GM23338 (cell line): ENCODE results near the gene SEC23A. TPM values are rescaled to one million over a fixed set of nuclear protein-coding genes. Genes with fewer than 3 reads are reported as not detected.
A peak's percentile ranks its signal among the peaks of the same experiment; 100 is the strongest.

Source experiments
- ATAC-seq: fragments of 200-7000 bp; cut with Tn5 transposase; 3 replicates; pipeline ENCODE4 v1.9.1; 2020
- DNase-seq: peaks from one replicate; pipeline ENCODE4 v3.0.0-alpha.2; 2015; ENCODE audit warnings: low spot score
- H2AFZ ChIP-seq: fragments of 200-600 bp; sonication (generic); 2 replicates; pipeline ENCODE4 v1.8.0; 2016; ENCODE audit warnings: antibody characterized with exemption, mild to moderate bottlenecking, moderate library complexity
- H3F3A ChIP-seq: fragments of 200-600 bp; sonication (generic); replicated peaks from 2 replicates; pipeline ENCODE4 v1.8.0; 2017; ENCODE audit warnings: antibody characterized with exemption, mixed run types, low read depth
- H3K27ac ChIP-seq: fragments of 200-600 bp; sonication (generic); 2 replicates; pipeline ENCODE4 v1.6.1; 2016; ENCODE audit warnings: low read depth
- H3K27me3 ChIP-seq: fragments of 200-600 bp; sonication (generic); 2 replicates; pipeline ENCODE4 v1.8.0; 2016; ENCODE audit warnings: mild to moderate bottlenecking, mixed run types, moderate library complexity; ENCODE audit not compliant: insufficient read depth
- H3K36me3 ChIP-seq: fragments of 200-600 bp; sonication (generic); 2 replicates; pipeline ENCODE4 v1.8.0; 2016; ENCODE audit warnings: mild to moderate bottlenecking; ENCODE audit not compliant: insufficient read depth
- H3K4me1 ChIP-seq: fragments of 200-600 bp; sonication (generic); 2 replicates; pipeline ENCODE4 v1.8.0; 2016; ENCODE audit warnings: mild to moderate bottlenecking, moderate library complexity; ENCODE audit not compliant: insufficient read depth
- H3K4me2 ChIP-seq: fragments of 200-600 bp; sonication (generic); 2 replicates; pipeline ENCODE4 v1.7.1; 2017; ENCODE audit warnings: mixed run types
- H3K4me3 ChIP-seq: fragments of 200-600 bp; sonication (generic); 2 replicates; pipeline ENCODE4 v1.6.1; 2016; ENCODE audit warnings: mixed run types
- H3K79me2 ChIP-seq: fragments of 200-600 bp; sonication (generic); replicated peaks from 2 replicates; pipeline ENCODE4 v1.8.0; 2017; ENCODE audit warnings: mild to moderate bottlenecking; ENCODE audit not compliant: insufficient read depth
- H3K9me2 ChIP-seq: fragments of 200-600 bp; sonication (generic); 2 replicates; pipeline ENCODE4 v1.8.0; 2017; ENCODE audit not compliant: insufficient read depth
- H4K20me1 ChIP-seq: fragments of 200-600 bp; sonication (generic); replicated peaks from 2 replicates; pipeline ENCODE4 v1.8.0; 2017; ENCODE audit warnings: mild to moderate bottlenecking; ENCODE audit not compliant: insufficient read depth
- H3K27ac Mint-ChIP-seq: 2 replicates; pipeline ENCODE4 v1.8.0; 2020; ENCODE audit warnings: inconsistent platforms, mild to moderate bottlenecking, moderate library complexity, mixed read lengths
- H3K27me3 Mint-ChIP-seq: 3 replicates; pipeline ENCODE4 v1.8.0; 2022; ENCODE audit warnings: low read depth, mild to moderate bottlenecking, moderate library complexity, mixed read lengths, inconsistent platforms; ENCODE audit not compliant: insufficient read depth, poor library complexity
- H3K36me3 Mint-ChIP-seq: 3 replicates; pipeline ENCODE4 v1.8.0; 2021; ENCODE audit warnings: low read depth, mild to moderate bottlenecking, inconsistent platforms, moderate library complexity, mixed read lengths
- H3K4me1 Mint-ChIP-seq: 3 replicates; pipeline ENCODE4 v1.8.0; 2020; ENCODE audit warnings: mild to moderate bottlenecking, inconsistent platforms, mixed read lengths
- H3K4me3 Mint-ChIP-seq: 3 replicates; pipeline ENCODE4 v1.8.0; 2021; ENCODE audit warnings: moderate library complexity, mild to moderate bottlenecking, inconsistent platforms, mixed read lengths
- H3K9me3 Mint-ChIP-seq: 3 replicates; pipeline ENCODE4 v1.8.0; 2020; ENCODE audit warnings: moderate library complexity, mild to moderate bottlenecking, inconsistent platforms, mixed read lengths
- CREB1 ChIP-seq: fragments of 250-450 bp; sonication (Bioruptor Pico); IDR thresholded peaks from 2 replicates; pipeline ENCODE4 v1.5.0; 2020; ENCODE audit warnings: low read depth, mild to moderate bottlenecking, moderate library complexity
- NANOG ChIP-seq: IDR thresholded peaks from 2 replicates; pipeline ENCODE4 v1.6.1; 2016; ENCODE audit warnings: antibody characterized with exemption, borderline replicate concordance
- POLR2AphosphoS5 ChIP-seq: IDR thresholded peaks from 2 replicates; pipeline ENCODE4 v1.6.1; 2016; ENCODE audit warnings: antibody characterized with exemption, low read depth
- ZNF114 ChIP-seq: fragments of 250-450 bp; sonication (Bioruptor Pico); IDR thresholded peaks from 2 replicates; pipeline ENCODE4 v1.5.0; 2020; ENCODE audit warnings: mild to moderate bottlenecking, moderate library complexity
- ZNF331 ChIP-seq: fragments of 250-450 bp; sonication (Bioruptor Pico); IDR thresholded peaks from 2 replicates; pipeline ENCODE4 v1.5.0; 2020; ENCODE audit warnings: low read depth, mild to moderate bottlenecking, moderate library complexity
- polyA plus RNA-seq: library from polyadenylated mRNA; unstranded; fragments of >200 nt; fragmentation: Nextera tagmentation; extraction: Ambion mirVana; gene quantifications from 2 replicates; pipeline ENCODE4 v1.2.1, GENCODE V29; 2016
- total RNA-seq: library from RNA; depleted of rRNA; stranded (reverse); fragments of >200 nt; shearing (Covaris generic); gene quantifications from 2 replicates; pipeline ENCODE4 v1.2.3, GENCODE V29; 2014
- TF ChIP-seq, protein P1 (sequence below): IDR thresholded peaks from 2 replicates; pipeline ENCODE4 v1.6.1; 2016; ENCODE audit warnings: antibody characterized with exemption
- TF ChIP-seq, protein P2 (sequence below): IDR thresholded peaks from one replicate; pipeline ENCODE4 v1.6.1; 2018; ENCODE audit warnings: antibody characterized with exemption; ENCODE audit not compliant: unreplicated experiment
- TF ChIP-seq, protein P3 (sequence below): fragments of 250-450 bp; sonication (Bioruptor Pico); IDR thresholded peaks from 2 replicates; pipeline ENCODE4 v1.5.0; 2020; ENCODE audit warnings: mild to moderate bottlenecking, moderate library complexity
- TF ChIP-seq, protein P4 (sequence below), 2 experiments: fragments of 200-600 bp in 1 of 2; sonication (generic) in 1 of 2; conservative IDR thresholded peaks; 2 replicates each; pipeline versions ENCODE4 v1.5.1 to v1.6.1; 2016 to 2017; ENCODE audit warnings: antibody characterized with exemption in 2 of 2, low read depth in 2 of 2, mild to moderate bottlenecking in 2 of 2, moderate library complexity in 1 of 2

The SEC23A gene
- total and polyA plus RNA-seq, 2 experiments from 2014 or later, result 22.7 to 89.9 TPM

GRCh38 chr14:38994731-38995130, 108.3 kb downstream of the SEC23A start:
- no peak overlapping the region for H3K27ac ChIP-seq
- no peaks in the 10 kb centered on the region for H3K27me3 ChIP-seq
- no peaks in the 10 kb centered on the region for H3K9me2 ChIP-seq
- H3K27ac Mint-ChIP-seq, result no peak overlapping the region
- no peaks in the 10 kb centered on the region for H3K27me3 Mint-ChIP-seq
- H3K4me3 ChIP-seq, result no peak overlapping the region
- no peaks in the 10 kb centered on the region for H3K36me3 ChIP-seq
- H3K4me3 Mint-ChIP-seq, result no peak overlapping the region
- H3K4me2 ChIP-seq, result no peak overlapping the region
- 0 out of 2 replicates have a peak overlapping the region, but pooled peaks have one; percentile 1 for H2AFZ ChIP-seq
- ATAC-seq, result no peak
- no peaks in the 10 kb centered on the region for H3K36me3 Mint-ChIP-seq
- no peaks in the 10 kb centered on the region for H4K20me1 ChIP-seq
- no peaks in the 10 kb centered on the region for H3K79me2 ChIP-seq
- no peaks in the 10 kb centered on the region; the same call in 1 of the 2 replicates for H3K4me1 ChIP-seq
- peaks cover 8% of the 10 kb centered on the region for H3K4me1 Mint-ChIP-seq
- DNase-seq, result no peak
- H3F3A ChIP-seq, result no peaks in the 10 kb centered on the region
- TF ChIP-seq ZNF114 (no peak), ZNF331 (no peak), CREB1 (CRISPR knock-in tag) (no peak), NANOG (no peak), POLR2AphosphoS5 (no peak)
- TF ChIP-seq, protein P1, sequence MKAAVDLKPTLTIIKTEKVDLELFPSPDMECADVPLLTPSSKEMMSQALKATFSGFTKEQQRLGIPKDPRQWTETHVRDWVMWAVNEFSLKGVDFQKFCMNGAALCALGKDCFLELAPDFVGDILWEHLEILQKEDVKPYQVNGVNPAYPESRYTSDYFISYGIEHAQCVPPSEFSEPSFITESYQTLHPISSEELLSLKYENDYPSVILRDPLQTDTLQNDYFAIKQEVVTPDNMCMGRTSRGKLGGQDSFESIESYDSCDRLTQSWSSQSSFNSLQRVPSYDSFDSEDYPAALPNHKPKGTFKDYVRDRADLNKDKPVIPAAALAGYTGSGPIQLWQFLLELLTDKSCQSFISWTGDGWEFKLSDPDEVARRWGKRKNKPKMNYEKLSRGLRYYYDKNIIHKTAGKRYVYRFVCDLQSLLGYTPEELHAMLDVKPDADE, result no peak
- TF ChIP-seq, protein P2, sequence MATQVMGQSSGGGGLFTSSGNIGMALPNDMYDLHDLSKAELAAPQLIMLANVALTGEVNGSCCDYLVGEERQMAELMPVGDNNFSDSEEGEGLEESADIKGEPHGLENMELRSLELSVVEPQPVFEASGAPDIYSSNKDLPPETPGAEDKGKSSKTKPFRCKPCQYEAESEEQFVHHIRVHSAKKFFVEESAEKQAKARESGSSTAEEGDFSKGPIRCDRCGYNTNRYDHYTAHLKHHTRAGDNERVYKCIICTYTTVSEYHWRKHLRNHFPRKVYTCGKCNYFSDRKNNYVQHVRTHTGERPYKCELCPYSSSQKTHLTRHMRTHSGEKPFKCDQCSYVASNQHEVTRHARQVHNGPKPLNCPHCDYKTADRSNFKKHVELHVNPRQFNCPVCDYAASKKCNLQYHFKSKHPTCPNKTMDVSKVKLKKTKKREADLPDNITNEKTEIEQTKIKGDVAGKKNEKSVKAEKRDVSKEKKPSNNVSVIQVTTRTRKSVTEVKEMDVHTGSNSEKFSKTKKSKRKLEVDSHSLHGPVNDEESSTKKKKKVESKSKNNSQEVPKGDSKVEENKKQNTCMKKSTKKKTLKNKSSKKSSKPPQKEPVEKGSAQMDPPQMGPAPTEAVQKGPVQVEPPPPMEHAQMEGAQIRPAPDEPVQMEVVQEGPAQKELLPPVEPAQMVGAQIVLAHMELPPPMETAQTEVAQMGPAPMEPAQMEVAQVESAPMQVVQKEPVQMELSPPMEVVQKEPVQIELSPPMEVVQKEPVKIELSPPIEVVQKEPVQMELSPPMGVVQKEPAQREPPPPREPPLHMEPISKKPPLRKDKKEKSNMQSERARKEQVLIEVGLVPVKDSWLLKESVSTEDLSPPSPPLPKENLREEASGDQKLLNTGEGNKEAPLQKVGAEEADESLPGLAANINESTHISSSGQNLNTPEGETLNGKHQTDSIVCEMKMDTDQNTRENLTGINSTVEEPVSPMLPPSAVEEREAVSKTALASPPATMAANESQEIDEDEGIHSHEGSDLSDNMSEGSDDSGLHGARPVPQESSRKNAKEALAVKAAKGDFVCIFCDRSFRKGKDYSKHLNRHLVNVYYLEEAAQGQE, result no peak
- TF ChIP-seq, protein P3, sequence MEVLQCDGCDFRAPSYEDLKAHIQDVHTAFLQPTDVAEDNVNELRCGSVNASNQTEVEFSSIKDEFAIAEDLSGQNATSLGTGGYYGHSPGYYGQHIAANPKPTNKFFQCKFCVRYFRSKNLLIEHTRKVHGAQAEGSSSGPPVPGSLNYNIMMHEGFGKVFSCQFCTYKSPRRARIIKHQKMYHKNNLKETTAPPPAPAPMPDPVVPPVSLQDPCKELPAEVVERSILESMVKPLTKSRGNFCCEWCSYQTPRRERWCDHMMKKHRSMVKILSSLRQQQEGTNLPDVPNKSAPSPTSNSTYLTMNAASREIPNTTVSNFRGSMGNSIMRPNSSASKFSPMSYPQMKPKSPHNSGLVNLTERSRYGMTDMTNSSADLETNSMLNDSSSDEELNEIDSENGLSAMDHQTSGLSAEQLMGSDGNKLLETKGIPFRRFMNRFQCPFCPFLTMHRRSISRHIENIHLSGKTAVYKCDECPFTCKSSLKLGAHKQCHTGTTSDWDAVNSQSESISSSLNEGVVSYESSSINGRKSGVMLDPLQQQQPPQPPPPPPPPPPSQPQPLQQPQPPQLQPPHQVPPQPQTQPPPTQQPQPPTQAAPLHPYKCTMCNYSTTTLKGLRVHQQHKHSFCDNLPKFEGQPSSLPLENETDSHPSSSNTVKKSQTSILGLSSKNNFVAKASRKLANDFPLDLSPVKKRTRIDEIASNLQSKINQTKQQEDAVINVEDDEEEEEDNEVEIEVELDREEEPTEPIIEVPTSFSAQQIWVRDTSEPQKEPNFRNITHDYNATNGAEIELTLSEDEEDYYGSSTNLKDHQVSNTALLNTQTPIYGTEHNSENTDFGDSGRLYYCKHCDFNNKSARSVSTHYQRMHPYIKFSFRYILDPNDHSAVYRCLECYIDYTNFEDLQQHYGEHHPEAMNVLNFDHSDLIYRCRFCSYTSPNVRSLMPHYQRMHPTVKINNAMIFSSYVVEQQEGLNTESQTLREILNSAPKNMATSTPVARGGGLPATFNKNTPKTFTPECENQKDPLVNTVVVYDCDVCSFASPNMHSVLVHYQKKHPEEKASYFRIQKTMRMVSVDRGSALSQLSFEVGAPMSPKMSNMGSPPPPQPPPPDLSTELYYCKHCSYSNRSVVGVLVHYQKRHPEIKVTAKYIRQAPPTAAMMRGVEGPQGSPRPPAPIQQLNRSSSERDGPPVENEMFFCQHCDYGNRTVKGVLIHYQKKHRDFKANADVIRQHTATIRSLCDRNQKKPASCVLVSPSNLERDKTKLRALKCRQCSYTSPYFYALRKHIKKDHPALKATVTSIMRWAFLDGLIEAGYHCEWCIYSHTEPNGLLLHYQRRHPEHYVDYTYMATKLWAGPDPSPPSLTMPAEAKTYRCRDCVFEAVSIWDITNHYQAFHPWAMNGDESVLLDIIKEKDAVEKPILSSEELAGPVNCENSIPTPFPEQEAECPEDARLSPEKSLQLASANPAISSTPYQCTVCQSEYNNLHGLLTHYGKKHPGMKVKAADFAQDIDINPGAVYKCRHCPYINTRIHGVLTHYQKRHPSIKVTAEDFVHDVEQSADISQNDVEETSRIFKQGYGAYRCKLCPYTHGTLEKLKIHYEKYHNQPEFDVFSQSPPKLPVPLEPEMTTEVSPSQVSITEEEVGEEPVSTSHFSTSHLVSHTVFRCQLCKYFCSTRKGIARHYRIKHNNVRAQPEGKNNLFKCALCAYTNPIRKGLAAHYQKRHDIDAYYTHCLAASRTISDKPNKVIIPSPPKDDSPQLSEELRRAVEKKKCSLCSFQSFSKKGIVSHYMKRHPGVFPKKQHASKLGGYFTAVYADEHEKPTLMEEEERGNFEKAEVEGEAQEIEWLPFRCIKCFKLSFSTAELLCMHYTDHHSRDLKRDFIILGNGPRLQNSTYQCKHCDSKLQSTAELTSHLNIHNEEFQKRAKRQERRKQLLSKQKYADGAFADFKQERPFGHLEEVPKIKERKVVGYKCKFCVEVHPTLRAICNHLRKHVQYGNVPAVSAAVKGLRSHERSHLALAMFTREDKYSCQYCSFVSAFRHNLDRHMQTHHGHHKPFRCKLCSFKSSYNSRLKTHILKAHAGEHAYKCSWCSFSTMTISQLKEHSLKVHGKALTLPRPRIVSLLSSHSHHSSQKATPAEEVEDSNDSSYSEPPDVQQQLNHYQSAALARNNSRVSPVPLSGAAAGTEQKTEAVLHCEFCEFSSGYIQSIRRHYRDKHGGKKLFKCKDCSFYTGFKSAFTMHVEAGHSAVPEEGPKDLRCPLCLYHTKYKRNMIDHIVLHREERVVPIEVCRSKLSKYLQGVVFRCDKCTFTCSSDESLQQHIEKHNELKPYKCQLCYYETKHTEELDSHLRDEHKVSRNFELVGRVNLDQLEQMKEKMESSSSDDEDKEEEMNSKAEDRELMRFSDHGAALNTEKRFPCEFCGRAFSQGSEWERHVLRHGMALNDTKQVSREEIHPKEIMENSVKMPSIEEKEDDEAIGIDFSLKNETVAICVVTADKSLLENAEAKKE, result no peak
- TF ChIP-seq, protein P4, sequence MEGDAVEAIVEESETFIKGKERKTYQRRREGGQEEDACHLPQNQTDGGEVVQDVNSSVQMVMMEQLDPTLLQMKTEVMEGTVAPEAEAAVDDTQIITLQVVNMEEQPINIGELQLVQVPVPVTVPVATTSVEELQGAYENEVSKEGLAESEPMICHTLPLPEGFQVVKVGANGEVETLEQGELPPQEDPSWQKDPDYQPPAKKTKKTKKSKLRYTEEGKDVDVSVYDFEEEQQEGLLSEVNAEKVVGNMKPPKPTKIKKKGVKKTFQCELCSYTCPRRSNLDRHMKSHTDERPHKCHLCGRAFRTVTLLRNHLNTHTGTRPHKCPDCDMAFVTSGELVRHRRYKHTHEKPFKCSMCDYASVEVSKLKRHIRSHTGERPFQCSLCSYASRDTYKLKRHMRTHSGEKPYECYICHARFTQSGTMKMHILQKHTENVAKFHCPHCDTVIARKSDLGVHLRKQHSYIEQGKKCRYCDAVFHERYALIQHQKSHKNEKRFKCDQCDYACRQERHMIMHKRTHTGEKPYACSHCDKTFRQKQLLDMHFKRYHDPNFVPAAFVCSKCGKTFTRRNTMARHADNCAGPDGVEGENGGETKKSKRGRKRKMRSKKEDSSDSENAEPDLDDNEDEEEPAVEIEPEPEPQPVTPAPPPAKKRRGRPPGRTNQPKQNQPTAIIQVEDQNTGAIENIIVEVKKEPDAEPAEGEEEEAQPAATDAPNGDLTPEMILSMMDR (conservative IDR thresholded peaks at IDR 0.05; ENCODE audit: low read depth in 2 of 2), result no peak
- H3K9me3 Mint-ChIP-seq, result no peaks in the 10 kb centered on the region
